Measurements from ENCODE around the gene OTUD5. TPM values are rescaled to one million over a fixed set of nuclear protein-coding genes. Genes with fewer than 3 reads are reported as not detected.
"Not testable (repeated sequence)": the region's sequence is repeated elsewhere in the genome, so short reads cannot be mapped to it uniquely, and the experiment has no call there.

The OTUD5 gene
- total RNA-seq, 1 donor from 2014 or later, result 64.5 TPM

DNA sequence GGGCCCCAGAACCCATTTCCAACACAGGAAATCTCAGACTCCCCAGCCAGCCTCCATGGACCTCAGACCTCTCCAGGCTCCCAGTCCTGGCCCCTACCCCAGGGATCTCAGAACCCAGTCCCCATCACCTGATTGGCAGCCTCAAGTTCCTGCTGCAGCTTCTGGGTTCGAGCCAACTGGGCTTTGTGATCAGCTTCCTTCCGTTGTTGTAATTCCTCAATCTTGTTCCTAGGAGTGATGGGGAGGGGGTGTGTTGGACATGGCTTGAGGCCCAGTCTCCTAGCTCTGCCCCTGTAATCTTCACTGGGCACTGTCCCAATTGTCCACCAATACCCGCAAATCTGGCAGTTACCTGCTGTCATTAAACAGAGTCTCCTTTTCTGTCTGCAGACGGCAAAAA, 32.1 kb upstream of the OTUD5 start:
- Mint-ChIP-seq H3K9me3 (peaks cover 13% of the 10 kb centered on the region), H3K36me3 (peaks cover 30% of the 10 kb centered on the region), H3K27ac (no peak overlapping the region), H3K27me3 (ENCODE audit: low read depth) (no peaks in the 10 kb centered on the region), H3K4me1 (no peaks in the 10 kb centered on the region), H3K4me3 (no peak overlapping the region)
- TF ChIP-seq, protein P1, sequence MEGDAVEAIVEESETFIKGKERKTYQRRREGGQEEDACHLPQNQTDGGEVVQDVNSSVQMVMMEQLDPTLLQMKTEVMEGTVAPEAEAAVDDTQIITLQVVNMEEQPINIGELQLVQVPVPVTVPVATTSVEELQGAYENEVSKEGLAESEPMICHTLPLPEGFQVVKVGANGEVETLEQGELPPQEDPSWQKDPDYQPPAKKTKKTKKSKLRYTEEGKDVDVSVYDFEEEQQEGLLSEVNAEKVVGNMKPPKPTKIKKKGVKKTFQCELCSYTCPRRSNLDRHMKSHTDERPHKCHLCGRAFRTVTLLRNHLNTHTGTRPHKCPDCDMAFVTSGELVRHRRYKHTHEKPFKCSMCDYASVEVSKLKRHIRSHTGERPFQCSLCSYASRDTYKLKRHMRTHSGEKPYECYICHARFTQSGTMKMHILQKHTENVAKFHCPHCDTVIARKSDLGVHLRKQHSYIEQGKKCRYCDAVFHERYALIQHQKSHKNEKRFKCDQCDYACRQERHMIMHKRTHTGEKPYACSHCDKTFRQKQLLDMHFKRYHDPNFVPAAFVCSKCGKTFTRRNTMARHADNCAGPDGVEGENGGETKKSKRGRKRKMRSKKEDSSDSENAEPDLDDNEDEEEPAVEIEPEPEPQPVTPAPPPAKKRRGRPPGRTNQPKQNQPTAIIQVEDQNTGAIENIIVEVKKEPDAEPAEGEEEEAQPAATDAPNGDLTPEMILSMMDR (IDR thresholded peaks at IDR 0.05; ENCODE audit: unreplicated experiment), result no peak
- no peak for DNase-seq (ENCODE audit: low spot score in 2 of 2, unreplicated experiment in 2 of 2)

DNA sequence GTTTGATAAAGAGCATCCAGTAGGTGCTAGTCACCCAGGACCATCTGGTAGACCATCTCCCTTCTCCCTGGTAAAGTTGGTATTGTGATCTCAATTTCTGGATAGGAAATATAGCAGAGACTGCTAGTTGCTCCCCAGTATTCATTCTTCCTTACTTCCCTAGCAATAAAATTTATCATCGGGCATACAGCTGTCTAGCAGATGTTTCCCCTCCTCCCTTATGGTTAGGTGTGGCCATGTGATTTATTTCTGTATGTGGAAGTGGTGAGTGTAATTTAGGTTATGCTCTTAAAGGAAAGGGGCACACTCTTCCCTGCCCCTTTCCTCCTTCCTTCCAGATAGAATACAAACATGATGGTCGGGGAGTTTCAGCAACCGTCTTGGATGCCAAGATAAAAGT, 26.5 kb upstream of the OTUD5 start:
- Mint-ChIP-seq H3K36me3 (peaks cover 33% of the 10 kb centered on the region), H3K4me1 (no peaks in the 10 kb centered on the region), H3K27me3 (ENCODE audit: low read depth) (no peaks in the 10 kb centered on the region), H3K9me3 (peaks cover 15% of the 10 kb centered on the region), H3K4me3 (no peak overlapping the region), H3K27ac (no peak overlapping the region)
- DNase-seq (ENCODE audit: low spot score in 2 of 2, unreplicated experiment in 2 of 2), result no peak
- TF ChIP-seq, protein P1 (IDR thresholded peaks at IDR 0.05; ENCODE audit: unreplicated experiment), result no peak

DNA sequence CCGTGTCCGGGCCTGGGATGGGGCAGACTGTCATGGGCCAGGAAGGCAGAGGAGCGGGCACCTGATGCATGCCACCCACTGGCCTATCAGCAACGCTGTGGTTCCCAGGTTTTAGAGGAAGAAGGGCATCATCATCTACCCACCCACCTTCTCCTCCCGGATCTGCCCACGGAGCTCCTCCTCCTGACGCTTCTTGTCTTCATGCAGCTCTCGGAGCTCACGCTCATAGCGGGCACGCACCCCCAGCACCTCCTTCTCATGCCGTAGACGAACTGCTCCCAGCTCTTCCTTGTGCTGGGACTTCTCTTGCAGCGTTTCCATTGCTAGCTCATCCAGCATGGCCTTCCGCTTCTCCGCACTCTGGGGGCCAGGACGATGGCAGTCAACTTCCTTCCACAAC, 25.7 kb upstream of the OTUD5 start:
- no peak overlapping the region for H3K27ac Mint-ChIP-seq
- DNase-seq (ENCODE audit: low spot score in 2 of 2, unreplicated experiment in 2 of 2), result no peak
- H3K27me3 Mint-ChIP-seq (ENCODE audit: low read depth), result no peaks in the 10 kb centered on the region
- TF ChIP-seq, protein P1 (IDR thresholded peaks at IDR 0.05; ENCODE audit: unreplicated experiment), result no peak
- peaks cover 12% of the 10 kb centered on the region for H3K9me3 Mint-ChIP-seq
- H3K4me3 Mint-ChIP-seq, result no peak overlapping the region
- peaks cover 30% of the 10 kb centered on the region for H3K36me3 Mint-ChIP-seq
- no peaks in the 10 kb centered on the region for H3K4me1 Mint-ChIP-seq

DNA sequence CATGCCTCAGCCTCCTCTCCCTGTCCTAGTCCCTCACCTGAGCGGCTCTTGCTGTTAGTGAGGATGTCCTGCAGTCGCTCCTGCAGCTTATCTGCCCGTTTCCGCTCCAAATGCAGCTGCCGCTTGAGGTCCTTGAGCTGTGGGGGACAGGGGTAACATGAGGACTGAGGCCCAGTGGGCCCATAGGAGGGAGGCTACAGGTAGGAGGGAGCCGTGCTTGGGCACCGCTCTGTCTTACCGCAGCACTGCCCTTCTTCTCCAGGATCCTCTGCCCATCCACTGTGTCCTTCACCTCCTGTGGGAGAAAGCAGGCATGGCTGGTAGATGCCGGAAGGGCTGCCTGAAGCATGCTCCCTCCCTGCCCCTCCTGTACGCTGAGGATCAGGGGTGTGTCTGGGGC, 23.8 kb upstream of the OTUD5 start:
- TF ChIP-seq, protein P1 (IDR thresholded peaks at IDR 0.05; ENCODE audit: unreplicated experiment), result no peak
- no peaks in the 10 kb centered on the region for H3K27me3 Mint-ChIP-seq (ENCODE audit: low read depth)
- no peak overlapping the region for H3K4me3 Mint-ChIP-seq
- no peak for DNase-seq (ENCODE audit: low spot score in 2 of 2, unreplicated experiment in 2 of 2)
- H3K36me3 Mint-ChIP-seq, result peaks cover 33% of the 10 kb centered on the region
- no peaks in the 10 kb centered on the region for H3K4me1 Mint-ChIP-seq
- H3K27ac Mint-ChIP-seq, result no peak overlapping the region
- peaks cover 12% of the 10 kb centered on the region for H3K9me3 Mint-ChIP-seq

DNA sequence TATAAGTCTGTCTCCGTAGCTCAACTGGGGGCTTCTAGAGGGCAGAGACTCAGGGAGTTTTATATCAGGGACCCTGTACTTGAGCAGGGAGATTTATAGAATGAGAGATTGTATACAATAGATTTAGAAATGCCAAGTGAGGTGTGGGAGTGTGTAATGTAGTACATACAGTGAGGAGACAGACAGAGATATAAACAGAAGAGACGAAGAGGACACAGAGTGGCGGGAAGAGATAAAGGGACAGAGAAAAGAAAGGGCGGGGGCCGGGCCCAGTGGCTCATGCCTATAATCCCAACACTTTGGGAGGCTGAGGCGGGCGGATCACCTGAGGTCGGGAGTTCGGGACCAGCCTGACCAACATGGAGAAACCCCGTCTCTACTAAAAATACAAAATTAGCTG, 22.9 kb upstream of the OTUD5 start:
- peaks cover 32% of the 10 kb centered on the region for H3K36me3 Mint-ChIP-seq
- not testable (repeated sequence) for H3K27me3 Mint-ChIP-seq (ENCODE audit: low read depth); H3K4me1 Mint-ChIP-seq; DNase-seq (ENCODE audit: low spot score in 2 of 2, unreplicated experiment in 2 of 2); H3K4me3 Mint-ChIP-seq; H3K27ac Mint-ChIP-seq; H3K9me3 Mint-ChIP-seq

DNA sequence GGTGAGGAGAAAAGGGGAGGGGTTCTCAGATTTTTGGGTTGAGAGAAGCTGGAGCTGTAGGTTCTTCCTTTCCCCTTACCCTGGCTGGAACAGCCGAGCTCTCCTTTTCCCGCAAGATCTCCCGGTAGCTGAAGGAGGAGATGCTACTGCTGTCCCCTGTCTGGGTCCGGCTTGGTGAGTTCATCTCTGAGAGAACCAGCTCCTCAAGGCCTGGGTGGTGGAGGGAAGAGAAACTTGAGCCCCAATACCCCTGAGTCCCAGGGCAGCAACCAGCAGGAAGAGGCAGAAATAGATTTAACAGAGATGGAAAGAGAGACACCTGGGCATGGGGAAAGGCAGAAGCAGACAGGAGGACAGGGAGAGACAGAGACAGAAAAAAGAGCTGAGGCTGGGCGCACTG, 20.8 kb upstream of the OTUD5 start:
- no peak for DNase-seq (ENCODE audit: low spot score in 2 of 2, unreplicated experiment in 2 of 2)
- TF ChIP-seq, protein P1 (IDR thresholded peaks at IDR 0.05; ENCODE audit: unreplicated experiment), result no peak
- Mint-ChIP-seq H3K4me1 (no peaks in the 10 kb centered on the region), H3K36me3 (peaks cover 28% of the 10 kb centered on the region), H3K9me3 (peaks cover 5% of the 10 kb centered on the region), H3K27ac (no peak overlapping the region), H3K27me3 (ENCODE audit: low read depth) (no peaks in the 10 kb centered on the region), H3K4me3 (no peak overlapping the region)

All from mesothelial cell of epicardium (in vitro differentiated cells).